Lower leg skin (tissue), 4 donors: Measurements from ENCODE around the gene AGAP3. TPM values are rescaled to one million over a fixed set of nuclear protein-coding genes. Genes with fewer than 3 reads are reported as not detected.

ENCODE experiments used
- DNase-seq, 2 donors: peaks; one replicate each; pipeline ENCODE4 v3.0.0-alpha.2; 2019; ENCODE audit warnings: low spot score in 2 of 2
- H3K4me3 ChIP-seq: fragments of 200-600 bp; sonication (generic); 2 replicates; pipeline ENCODE4 v1.5.1; 2017; ENCODE audit warnings: mild to moderate bottlenecking, low read depth; ENCODE audit not compliant: poor library complexity, severe bottlenecking
- POLR2A ChIP-seq, 2 donors: fragments of 450-650 bp; IDR thresholded peaks; one replicate each; pipeline ENCODE4 v1.6.1; 2016 to 2017; ENCODE audit warnings: antibody characterized with exemption in 2 of 2, mild to moderate bottlenecking in 1 of 2, moderate library complexity in 1 of 2
- WGBS, 2 donors: methylation state at CpG; one replicate each; pipeline ENCODE4 v1.1.5; 2018; 5-methylcytosine and 5-hydroxymethylcytosine counted together
- intact Hi-C: fragments of 100-400 bp; cut with DNase I; formaldehyde crosslinking; loops from one replicate; pipeline ENCODE4 v1.15.0; 2023; ENCODE audit warnings: low total_unique reads
- total RNA-seq, 4 donors: library from RNA; depleted of rRNA; stranded (reverse); fragments of >200 nt; gene quantifications; one replicate each; pipeline ENCODE4 v1.1.0, GENCODE V29; 2016
- TF ChIP-seq, protein P1 (sequence below), 3 donors: fragments of 450-650 bp; IDR thresholded peaks; one replicate each; pipeline ENCODE4 v1.5.1; 2016; ENCODE audit warnings: antibody characterized with exemption in 3 of 3, mild to moderate bottlenecking in 3 of 3, moderate library complexity in 2 of 3

The AGAP3 gene
- total RNA-seq, 4 donors from 2014 or later, result 81.2 to 132 (median 102) TPM

DNA sequence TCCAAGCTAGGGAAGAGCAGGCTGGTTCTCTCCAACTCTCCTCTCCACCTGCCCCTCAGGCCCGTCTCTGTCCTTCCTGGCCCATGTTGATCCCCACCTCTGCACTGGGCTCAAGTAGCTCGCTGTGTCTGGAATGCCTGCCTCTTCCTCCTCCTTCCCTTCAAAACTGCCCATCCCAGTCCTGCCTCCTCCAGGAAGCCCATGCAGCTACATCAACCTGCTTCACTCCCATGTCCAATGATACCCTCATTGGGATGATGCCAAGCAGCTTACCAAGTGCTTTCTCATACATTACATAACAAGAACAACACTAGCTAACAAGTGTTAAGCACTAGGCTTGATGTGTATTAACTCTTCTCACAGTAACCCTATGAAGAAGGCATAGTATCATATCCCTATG lies 92.6 kb downstream of the AGAP3 start:
- 62 to 90% methylated on average over 2 of the region's 2 CpGs for WGBS, 2 donors
- intact Hi-C loops, result no loop called here
- H3K4me3 ChIP-seq, result no peak overlapping the region
- peak in 1 of 2 donors; percentile 42 for DNase-seq
- TF ChIP-seq, protein P1, sequence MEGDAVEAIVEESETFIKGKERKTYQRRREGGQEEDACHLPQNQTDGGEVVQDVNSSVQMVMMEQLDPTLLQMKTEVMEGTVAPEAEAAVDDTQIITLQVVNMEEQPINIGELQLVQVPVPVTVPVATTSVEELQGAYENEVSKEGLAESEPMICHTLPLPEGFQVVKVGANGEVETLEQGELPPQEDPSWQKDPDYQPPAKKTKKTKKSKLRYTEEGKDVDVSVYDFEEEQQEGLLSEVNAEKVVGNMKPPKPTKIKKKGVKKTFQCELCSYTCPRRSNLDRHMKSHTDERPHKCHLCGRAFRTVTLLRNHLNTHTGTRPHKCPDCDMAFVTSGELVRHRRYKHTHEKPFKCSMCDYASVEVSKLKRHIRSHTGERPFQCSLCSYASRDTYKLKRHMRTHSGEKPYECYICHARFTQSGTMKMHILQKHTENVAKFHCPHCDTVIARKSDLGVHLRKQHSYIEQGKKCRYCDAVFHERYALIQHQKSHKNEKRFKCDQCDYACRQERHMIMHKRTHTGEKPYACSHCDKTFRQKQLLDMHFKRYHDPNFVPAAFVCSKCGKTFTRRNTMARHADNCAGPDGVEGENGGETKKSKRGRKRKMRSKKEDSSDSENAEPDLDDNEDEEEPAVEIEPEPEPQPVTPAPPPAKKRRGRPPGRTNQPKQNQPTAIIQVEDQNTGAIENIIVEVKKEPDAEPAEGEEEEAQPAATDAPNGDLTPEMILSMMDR (IDR thresholded peaks at IDR 0.05), result no peak
- no peak for TF ChIP-seq POLR2A (IDR thresholded peaks at IDR 0.05)

DNA sequence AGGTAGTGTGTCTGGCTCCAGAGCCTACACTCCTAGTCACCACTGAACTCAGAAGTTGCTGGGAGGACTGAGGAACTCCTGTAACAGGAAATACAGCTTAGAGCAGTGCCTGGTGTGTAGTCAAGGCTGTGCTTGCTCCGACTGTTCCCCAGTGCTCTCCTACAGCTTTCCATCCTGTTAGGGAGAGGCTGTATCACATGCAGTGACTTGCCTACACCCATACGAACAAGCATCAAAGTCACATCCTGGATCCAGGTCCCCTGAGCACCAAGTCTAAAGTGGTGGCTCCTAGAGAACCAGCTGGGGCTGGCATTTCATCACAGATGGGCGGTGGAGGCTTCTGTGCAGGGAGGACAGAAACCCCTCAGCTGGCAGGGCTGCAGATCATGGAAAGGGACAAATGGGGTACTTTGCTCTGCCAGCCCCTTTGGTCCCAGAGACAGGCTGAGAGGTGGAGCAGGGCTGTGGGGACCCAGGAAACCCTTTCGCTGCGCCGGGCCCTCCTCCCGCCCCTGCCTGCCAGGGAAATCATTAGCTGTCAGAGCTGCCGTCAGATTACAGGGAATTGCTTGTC lies 93.1 kb downstream of the AGAP3 start:
- peak in 1 of 2 donors; percentile 36 for DNase-seq
- 80 to 81% methylated on average over 8 of the region's 8 CpGs for WGBS, 2 donors
- no peak overlapping the region for H3K4me3 ChIP-seq
- intact Hi-C loops, result no loop called here
- no peak for TF ChIP-seq POLR2A (IDR thresholded peaks at IDR 0.05)
- TF ChIP-seq, protein P1 (IDR thresholded peaks at IDR 0.05), result no peak

DNA sequence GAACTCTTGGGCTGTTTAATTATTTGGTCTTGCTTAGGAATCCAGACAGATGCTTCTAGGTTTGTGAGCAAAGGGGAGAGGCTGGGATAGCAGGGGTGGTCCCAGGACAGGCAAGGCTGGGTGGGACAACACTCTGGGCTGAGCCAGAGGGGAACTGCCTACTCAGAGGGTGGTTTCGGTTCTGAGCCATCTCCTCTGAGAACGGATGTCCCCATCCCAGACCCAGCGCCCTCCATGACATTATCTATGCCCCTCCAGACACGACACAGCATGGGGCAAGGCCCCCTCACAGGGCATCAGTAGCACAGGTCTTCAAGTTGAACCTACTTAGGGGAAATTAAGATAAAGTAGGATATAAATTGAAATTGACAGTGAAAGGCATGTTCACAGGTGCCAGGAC lies 93.7 kb downstream of the AGAP3 start:
- intact Hi-C loops, result no loop called here
- WGBS, 2 donors, result 76 to 80% methylated on average over 4 of the region's 4 CpGs
- peak in 1 of 2 donors; percentile 20 for DNase-seq
- TF ChIP-seq POLR2A (IDR thresholded peaks at IDR 0.05), result no peak
- TF ChIP-seq, protein P1 (IDR thresholded peaks at IDR 0.05), result no peak
- H3K4me3 ChIP-seq, result no peak overlapping the region

DNA sequence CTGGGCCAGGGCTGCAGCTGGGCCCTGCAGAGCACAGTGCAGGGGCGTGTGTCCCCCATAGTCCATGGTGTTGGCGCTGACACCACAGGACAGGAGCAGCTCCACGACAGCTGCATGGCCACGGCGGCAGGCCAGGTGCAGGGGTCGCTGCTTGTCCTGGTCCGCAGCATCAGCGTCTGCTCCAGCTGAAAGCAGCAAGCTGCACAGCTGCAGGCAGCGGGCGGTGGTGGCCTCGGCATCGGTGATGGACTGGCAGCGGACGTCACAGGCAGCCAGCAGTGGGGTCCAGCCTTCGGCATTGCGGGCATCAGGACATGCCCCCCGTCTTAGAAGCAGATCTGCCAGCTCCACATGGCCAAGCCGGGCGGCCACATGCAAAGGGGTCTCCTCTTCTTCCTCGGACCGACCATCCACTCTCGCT lies 94.7 kb downstream of the AGAP3 start:
- TF ChIP-seq, protein P1 (IDR thresholded peaks at IDR 0.05), result no peak
- TF ChIP-seq POLR2A (IDR thresholded peaks at IDR 0.05), result no peak
- no peak for DNase-seq
- whole genome bisulfite sequencing, 2 donors, result 90 to 94% methylated on average over 12 to 21 of the region's 22 CpGs
- intact Hi-C loops, result no loop called here
- no peak overlapping the region for H3K4me3 ChIP-seq

DNA sequence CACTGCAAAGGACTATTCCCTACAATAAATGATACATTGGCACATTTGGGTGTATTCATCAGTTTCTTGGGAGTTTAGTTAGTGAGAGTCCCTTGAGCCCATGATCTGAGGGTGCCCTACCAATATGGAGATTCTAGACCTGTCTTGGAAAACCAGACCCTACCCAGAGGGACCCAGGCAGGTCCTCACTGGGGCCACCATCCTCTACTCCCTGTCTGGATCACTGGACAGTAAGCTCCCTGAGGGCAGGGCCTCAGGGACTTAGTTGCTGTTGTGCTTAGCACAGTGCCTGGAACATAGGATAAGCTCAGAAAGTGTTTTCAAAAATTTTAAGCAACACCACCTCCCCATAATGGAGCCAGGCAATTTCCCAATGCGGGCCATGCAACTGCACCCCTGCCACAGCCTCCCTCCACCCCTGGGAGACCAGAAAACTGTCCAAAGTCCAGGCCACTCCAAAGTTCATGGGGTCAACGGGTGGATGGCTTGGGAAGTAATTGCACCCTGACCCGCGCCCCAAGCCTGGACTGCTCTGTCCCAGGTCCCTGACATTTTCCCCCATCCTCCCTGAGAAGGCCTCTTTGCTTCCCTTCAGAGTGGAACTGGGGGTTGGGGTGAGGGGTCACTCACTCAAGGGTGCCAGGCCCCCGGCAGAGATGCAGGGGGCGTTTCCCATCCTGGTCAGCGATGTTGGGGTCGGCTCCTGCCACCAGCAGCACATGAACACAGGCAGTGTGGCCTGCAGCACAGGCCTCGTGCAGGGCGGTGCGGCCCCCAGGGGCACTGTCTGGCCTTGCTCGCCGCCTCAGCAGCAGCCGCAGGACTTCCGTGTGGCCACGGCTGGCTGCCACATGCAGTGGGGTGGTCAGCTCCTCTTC lies 99.7 kb downstream of the AGAP3 start:
- WGBS, 2 donors, result 84 to 88% methylated on average over 9 to 16 of the region's 16 CpGs
- H3K4me3 ChIP-seq, result no peak overlapping the region
- intact Hi-C loops, result no loop called here
- TF ChIP-seq, protein P1 (IDR thresholded peaks at IDR 0.05), result no peak
- TF ChIP-seq POLR2A (IDR thresholded peaks at IDR 0.05), result no peak
- DNase-seq, result no peak
